ENCODE measurements around the gene MYOM1.

DNA sequence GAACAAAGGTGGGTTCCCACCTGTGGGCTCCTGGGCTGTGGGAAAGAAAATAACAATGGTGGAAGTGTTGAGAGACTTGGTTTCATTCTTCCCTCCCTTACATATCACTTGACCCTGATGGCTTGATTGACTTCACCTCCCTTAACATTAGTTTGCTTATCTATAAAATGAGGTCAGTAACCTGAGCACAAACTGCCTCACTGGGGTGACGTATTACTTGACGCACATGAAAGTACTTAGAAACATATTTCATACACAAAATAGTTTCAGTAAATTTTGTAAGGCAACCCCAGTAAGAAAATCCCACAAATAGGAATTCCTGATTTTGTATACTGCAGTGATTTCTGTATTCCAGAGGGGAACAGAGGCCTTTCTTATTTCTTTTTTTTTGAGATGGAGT, 177.4 kb downstream of the MYOM1 start:
- TF ChIP-seq GATA2 (IDR thresholded peaks at IDR 0.05; ENCODE audit: low read depth, low read length) (no peak), GATA3 (IDR thresholded peaks at IDR 0.05; ENCODE audit: low read depth, low read length) (no peak)

All from SH-SY5Y (cell line).